Measurements from ENCODE around the gene CAMK2G.

Gene CAMK2G

DNA sequence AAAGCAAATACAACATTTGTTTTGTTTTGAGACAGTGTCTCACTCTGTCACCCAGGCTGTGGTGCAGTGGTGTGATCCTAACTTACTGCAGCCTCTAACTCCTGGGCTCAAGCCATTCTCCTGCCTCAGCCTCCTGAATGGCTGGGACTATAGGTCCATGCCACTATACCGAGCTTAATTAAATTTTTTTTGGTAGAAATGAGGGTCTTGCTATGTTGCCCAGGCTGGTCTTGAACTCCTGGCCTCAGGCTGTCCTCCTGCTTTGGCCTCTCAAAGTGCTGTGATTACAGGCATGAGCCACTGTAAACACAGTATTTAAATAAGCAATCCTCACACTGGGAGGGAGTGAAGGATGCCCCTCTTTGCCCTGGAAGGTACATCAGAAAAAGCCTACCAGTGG is 4.0 kb upstream of the CAMK2G start:
- DNase-seq, result no peak

DNA sequence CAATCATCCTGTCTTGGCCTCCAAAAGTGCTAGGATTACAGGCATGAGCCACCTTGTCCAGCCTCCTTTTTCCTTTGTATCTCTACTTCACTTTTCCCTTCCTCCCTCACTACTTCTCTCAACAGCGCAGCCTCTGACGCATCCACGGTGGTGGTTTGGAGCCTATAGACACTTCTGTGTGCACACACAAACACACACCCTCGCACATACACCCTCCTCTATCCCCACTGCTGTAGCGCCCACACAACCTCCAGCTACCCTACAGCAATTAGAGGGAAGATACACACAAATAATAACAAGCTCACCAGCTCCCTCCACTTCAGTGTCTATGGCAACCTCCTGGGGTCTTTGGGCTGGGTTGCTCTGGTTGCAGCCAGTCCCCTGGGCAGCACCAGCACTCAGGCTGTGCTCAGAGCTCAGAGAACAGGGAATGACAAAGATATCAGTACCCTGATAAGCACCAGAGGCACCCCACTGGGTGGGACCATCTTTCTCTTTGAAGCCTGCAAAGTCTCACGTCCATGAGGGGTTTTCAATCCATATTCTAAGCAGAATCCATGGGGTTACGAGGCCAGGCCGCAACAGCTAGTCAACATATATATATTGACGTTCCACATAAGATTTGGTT is 3.3 kb upstream of the CAMK2G start:
- no peak for DNase-seq

DNA sequence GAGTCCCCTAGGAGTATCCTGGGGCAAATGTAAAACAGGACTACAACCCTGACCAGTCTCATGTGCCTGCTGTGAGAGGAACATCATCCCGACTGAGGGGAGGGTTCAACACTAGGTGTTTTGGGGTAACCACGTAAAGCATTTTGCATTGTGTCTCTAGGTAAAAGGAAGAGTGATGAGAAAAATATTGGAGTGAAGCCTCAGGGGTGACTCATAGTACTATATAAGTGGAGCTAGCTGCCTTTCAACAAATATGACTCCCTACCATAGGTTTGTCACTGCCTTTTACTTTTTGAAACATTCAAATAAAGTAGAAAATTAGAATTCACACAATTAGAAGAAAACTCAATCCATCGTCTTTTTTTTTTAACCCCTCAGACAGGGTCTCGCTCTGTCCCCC is 2.6 kb upstream of the CAMK2G start:
- no peak for DNase-seq

DNA sequence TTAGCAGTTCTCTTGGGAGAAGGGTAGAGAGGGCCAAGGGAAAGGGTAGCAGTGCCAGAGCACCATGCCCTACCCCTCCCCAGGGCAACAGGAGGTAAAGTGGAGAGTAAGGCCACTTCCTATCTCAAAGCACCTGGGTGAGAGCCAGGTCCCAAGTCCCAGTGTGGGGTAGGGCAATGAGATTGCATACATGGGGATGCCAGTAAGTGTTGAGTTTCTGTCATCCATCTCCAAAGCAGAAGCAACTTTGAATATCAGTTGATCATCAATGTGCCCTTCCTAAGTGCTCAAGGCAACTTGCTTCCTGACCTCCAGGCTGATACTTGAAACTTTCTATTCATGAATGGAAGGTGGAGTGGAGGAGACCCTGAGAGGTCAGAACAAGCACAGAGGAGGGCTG is 2.2 kb upstream of the CAMK2G start:
- no peak for DNase-seq

DNA sequence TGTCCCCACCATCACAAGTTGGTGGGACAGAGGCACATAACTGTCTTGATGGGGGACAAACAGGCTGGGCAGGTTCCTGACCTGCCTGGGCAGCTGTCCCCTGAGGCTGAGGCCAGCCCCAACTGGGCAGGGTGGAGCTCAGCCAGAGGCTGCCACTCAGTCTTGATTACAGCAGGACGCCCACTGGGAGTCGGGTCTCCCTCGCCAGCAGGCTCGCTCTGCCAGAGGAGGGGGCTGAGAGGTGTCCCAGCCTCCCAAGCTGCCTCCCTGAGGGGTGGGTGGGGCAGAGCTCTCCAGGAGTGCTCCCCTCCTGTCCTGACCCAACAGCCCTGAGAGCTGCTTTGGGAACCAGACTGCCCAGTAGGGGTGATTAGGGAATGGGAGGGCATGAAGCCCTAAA is 1.8 kb upstream of the CAMK2G start:
- DNase-seq, result no peak

DNA sequence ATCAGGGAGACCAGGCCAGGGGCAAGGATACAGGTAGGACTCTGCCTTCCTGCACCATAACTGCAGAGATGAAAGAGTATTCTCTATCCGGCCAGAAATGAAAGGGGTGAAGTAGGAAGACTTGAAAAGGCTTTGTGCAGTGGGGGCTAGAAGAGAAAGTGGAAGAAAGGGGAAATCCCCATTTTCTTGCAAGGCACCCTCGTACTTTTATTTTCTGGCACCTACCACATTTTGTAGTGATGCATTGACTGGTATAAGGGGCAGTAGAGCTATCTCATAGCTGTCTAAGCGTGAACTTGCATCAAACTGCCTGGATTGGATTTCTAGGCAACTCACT is 752 bp upstream of the CAMK2G start:
- no peak for DNase-seq

DNA sequence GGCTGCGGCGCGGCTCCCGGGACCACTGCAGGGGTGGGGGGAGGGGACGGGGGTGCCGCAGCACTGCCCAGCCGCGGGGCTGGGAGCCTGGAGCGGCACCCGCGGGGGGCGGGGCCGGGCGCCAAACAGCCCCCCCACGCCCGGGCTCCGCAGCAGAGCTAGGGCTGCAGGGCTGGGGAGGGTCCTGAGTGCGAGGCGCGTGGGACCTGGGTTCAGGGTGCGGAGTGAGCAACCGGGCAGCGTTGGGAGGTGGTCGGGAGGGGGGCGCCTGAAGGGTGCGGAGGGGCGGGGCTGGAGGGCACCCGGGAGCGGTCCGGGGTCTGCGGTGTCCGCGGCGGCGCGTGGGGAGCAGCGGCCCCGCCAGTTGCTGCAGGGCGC is 528 bp downstream of the CAMK2G start:
- no peak for DNase-seq

DNA sequence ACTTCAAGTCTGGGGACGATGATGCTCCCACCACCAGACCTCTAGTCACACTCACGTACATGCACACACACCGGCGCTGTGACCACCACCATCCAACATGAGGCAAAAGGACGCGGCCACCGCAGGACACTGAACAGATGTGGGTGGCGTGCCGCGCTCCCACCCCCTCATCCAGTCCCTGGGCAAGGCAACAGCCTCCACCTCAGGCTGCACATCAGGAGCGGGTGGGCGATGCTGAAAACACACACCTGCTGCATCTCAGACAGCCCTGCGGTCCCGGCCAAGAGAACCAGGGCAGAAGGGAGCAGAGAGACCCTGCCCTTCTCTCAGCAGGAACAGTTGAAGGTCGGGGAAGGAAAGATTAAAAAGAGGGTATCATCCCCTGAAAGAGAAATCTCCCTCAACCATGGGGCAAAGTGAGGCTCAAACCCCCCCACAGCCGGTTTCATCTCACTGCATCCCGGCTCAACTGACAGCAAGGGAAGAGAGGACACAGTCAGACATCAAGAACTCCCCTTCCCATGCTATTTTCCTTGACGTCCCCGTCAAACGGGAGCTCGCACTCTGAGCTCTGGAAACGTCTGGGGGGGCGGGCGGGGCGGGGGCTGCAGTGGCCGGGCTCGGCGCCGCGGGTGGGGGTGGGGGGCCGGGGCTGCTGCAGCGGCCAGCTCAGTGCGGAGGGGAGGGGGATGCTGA is 1.1 kb downstream of the CAMK2G start:
- DNase-seq, result no peak

DNA sequence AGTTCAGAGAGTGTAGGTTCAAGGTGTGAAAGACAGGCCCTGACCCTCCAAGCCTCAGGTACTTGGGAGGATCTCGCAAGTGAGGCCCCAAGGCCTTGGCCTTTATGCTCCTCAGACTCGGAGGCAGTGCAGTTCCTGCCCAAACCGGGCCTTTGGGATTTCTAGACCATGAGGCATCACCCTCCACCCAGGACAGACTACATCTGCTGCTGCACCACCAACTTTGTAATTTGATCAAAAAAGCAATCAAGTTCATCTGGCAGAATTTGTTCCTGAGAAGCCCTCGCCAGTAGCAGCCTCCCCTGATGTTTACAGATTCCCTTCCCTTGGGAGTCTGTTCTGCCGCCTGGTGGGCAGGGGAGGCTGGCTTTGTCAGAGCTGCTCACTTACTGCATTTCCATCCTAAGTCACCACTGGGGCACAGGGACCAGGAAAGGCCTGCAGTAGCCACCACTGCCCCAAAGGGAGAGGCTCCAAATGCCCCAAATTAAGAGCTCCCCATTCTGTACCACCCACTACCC is 2.1 kb downstream of the CAMK2G start:
- DNase-seq, result no peak

DNA sequence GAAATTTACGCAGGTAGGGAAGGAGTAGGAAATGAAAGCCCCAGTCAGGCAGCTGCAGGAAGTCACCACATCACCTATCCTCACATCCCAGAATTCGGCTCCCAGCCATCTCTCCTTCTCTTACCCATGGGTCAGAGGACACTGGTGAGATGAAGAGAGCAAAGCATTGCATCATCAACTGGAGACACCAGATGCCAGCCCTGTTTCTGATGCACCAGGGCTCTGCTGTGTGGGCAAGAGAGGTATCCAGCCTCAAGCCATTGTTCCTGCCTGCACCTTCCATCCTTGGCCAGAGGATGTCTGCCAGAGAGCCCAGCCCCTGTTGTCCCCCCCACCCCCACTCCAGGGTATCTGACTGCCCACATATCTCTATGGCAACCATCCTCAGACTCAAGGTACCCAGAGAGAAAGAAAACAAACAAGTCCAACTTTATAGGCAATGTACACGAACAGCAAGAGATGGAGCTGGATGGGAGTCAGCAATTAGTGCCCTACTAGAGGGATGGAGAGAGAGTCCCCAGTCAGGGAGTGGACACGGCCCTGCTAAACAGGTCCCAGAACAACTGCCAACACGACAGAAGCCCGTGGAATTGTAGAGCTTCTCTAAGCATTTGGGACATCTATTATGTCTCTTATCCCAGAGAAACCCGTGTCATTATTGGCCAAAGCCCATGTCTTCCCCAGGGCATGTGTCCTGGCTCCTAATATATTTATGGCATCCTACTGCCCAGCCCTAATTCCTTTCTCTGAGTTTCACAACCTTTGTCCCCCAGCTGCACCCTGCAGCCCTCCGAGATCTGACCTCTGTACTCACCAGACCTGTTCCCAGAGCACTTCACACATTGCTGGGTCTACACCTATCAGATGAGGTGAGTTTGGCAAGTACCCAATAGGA is 2.8 kb downstream of the CAMK2G start:
- no peak for DNase-seq

DNA sequence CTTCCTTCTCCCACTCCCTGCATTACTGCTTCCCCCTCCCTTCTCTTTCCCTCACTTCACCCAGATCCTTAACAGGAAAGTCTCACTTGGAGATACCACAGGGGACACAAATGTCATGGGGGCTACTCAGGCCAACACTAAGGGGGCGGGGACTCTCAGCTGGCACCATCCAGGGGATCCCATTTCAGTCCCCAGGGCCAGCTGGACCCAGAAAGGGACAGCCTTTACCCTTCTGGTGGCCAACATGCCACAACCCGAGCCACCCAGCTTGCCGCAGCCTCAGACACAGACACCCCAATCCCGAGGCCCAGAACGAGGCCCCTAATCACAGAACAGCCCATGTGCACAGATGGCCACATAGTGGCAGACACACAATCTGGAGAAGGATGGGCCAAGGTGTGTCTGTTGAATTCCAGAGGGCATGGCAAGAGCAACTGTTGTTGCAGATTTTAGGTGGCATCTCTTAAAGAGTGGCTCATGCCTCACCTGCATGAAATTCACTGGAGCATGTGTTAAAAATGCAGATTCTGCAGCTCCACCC is 5.6 kb downstream of the CAMK2G start:
- DNase-seq, result no peak

DNA sequence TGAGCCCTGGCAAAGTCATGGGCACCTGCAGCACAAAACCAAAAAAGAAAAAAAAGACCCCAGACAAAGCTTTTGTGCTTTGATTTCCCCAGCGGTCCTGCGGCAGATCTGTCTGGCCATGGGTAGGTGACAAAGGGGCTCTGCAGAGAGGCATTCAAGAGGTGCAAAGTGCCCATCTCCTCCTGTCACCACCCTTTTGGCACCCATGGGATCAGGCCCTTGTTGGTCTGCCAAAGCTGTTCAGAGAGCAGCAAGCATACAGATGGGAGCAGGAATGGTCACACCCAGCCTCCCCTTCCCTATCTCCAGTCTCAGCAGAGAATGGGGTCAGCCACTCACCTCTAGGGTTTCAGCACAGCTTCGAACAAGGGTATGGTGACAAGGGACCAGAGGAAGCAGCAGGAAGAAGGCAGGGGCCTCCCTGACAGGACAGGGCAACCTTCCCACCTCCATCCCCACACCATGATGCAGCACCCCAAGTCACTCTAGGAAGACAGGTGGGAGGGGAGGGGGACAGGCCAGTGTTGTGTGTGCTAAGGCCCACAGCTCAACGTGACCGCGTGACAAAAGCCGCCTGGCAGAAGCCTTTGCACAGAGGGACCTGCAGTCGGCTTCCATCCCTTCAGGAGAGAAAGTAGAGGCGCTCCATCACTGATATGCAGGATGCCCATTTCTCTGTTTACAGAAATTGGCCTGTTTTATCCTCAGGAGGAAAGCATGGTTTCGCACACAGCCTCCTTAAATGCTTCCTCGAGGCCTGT is 6.3 kb downstream of the CAMK2G start:
- no peak for DNase-seq

DNA sequence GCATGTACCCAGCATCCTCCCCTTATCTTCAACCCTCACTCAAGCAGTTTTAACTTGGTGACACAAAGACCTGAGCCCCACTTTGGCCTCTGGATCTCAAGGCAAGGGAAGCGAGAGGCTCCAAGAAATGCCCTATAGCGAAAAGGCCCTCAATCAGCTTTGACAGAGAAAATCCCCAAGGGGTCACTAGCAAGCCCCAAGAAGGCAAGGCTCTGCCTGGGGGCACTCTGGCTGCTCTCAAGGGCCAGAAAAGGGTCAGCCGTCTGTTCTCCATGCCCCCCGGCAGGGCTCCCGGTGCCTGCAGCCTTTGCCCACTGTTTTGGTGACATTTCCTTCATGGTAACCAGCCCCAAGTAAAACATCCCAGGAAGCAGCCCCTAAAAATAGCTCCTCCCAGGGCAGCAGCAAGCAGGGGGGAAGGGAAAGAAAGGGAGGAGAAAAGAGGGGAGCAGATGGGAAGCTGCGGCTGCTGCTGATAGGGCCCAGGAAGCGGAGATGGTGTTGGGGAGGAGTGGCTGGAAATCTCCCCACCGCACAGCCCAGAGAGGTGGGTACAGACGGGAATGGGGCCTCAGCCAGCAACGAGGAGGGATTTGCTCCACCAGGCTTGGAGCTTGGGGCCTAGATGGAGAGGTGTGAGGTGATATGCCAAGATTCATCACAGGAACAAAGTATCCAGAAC is 7.1 kb downstream of the CAMK2G start:
- no peak for DNase-seq

DNA sequence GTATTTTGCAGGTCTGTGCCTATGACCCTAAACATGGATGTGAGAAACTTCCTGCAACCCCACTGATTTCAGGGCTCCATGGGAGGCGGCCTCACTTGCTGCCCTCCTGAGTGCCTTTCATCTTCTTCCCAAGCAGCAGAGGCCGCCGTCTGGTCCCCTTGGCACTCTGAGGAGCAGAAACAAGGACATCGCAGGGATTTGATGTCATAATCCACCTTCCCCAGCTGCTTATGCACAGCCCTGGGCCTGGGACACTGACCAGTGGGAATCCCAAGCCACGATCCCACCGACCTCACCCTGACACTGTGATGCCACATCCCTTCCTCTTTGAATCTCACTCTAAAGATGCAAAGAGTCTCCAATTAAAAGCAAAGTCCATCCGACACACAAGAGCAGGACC is 7.7 kb downstream of the CAMK2G start:
- no peak for DNase-seq

DNA sequence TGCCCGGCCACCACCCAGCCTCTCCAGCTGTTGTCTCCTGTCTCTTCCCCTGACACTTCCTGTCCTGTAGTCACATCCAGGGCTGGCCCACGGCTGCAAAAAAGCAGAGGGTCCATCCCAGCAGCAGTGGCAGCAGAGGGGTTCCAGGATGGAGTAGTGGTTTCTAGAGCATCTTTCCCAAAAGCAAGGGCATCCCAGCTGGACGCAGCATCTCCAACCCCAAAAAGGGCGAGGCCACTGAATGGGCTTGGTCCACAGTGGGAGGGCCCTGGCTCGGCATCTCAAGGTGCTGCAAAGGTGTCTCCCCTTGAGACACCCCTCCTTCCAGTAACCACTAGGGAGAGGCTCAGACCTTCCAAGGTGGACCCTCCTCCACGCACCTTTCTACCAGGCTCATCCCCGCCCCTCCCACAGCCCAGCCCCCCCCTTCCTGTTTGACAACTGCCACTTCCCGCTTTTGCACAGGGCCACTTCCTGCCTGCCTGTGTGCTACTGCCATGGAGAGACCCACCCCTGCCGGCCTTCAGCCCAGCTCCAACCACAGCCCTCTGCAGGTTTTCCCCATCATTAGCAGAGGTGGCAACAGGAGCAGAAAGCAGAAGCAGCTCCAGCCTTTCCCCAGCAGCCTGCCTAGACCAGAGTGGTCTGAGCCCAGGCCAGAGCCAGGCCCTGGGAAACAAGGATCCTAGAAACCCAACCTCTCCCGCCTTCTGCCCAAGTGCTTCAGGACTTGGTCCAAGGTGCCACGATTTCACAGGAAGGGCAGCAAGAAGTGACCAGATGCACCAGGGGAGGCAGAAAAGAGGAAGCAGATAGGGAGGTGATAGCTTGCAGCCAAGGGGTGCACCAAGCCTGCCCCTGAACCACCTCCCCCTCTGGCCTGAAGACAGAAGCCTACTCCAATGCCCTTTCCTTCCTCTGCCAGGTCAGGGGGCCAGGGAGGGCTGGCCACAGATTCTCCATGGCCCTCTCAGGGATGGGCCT is 8.6 kb downstream of the CAMK2G start:
- no peak for DNase-seq

DNA sequence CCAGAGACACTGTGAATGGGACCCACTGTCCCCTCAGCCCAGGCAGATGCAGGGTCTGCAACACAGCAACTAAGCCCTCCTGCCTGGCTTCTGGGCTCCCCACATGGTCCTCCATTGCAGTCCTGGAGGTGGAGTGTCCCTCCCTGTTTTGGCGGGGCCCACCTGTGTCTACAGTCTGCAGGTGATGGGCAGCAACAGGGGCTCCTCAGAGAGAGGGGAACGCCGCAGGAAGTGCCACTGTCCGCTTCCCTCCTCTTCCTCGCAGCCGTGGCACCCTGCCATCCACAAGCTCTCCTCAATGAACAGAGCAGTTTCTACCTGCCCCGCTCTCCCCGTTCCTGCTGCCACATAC is 9.3 kb downstream of the CAMK2G start:
- no peak for DNase-seq

DNA sequence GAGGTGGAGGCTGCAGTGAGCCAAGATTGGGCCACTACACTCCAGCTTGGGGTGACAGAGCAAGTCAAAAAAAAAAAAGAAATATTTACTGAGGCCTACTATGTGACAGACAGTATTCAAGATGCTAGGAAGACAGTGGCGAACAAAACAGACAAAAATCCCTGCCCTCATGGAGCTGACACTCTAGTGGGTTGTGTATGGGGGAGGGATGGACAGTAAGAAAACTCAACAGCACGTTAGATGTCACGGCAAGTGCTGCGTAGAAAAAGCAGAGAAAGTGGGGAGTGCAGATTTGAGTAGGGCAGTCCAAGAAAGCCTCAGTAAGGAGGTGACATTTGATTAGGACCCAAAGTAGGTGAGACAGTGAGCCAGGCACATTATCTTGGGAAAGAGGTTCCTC is 10.1 kb downstream of the CAMK2G start:
- DNase-seq, result no peak

DNA sequence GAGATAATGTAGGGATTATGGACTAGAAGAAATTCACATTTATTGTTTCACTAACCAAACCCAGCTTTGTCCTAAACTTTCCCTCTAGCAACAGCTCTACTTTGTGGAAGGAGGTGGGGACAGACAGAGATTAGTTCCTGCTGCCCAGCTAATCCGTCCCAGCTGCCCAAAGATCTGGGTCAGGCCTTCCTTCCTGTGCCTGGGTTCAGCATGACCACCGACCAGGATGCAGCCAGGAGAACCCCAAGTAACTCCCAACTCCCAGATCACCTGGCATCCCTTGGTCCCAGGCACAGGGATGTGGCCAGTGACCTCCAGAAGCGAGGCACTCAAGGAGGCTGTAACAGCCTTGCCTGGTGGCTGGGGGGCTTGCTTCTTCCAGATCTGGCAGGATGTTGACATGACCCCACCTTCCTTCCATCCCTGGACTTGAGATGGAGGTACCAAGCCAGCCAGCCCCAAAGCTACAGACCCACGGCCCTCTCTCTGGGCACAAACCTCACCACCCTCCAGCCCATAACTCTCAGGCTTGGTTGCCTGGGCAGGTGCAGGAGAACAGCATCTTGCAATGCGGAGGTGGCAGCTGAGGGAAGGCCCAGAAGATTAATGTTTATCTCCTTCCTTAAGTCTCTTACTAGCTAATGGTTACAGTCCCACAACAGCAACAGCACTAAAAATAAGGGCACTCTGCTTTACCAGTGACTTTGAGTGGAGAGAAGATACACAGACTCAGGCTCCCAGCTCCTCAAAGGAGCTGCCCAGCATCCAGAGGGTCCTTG is 11.1 kb downstream of the CAMK2G start:
- DNase-seq, result no peak

DNA sequence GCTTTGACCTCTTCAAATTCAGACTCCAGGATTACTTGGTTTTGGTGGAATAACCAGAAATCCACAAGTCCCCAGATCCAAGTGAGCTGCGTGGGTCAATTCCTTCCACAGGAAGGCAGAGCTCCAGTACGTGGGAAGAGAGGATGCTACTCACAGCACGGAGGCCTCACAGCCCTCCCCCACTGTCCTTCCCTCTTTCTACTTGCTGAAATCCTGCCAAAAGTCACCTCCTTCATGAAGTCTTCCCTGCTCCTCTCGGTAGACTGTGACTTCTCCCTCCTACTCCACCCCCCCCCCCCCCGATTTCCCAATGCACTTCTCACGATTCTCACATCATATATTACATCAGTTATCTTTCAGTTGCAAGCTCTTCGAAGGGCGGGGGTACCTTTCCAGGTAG is 12.3 kb downstream of the CAMK2G start:
- DNase-seq, result no peak

DNA sequence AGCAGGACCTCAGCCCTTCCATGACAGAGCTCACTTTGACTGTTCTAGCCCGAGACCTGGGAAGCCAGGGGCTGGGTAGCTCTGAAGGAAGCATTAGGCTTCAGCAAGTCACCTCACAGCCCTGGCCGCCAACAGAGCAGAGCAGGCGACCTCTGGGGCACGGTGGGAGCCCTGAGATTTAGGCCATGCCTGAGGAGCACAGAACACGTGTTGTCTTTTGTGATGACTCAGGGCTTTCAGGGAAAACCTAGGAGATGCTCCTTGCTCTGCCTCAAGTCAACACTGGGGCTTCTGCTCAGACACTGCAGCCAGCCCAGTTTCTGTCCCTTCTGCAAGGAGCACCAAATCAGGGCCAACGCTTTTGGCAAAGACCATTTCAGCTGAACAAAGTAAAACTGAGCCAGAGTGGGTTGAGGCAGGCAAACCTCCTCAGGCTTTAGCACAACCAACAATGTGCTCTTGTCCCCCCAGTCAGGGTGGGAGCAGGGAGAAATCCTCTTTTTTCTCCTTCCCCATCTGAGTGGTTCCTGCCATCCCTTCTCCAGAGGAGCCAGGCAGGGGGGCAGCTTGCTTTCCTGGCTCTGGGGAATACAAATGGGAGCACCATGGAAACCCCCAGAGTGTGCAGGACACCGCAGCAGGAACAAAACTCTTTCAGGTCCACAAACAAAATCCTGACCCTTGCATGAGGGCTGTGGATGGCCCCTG is 14.4 kb downstream of the CAMK2G start:
- DNase-seq, result no peak
